Measurements from ENCODE around the gene SMURF2.

GRCh38 chr17:64502809-64503208 lies 159.3 kb downstream of the SMURF2 start:
- TF ChIP-seq CTCF (IDR thresholded peaks at IDR 0.05) (no peak), POLR2A (IDR thresholded peaks at IDR 0.05) (no peak)
